Liver (tissue), 9 donors: Measurements from ENCODE around the gene ABHD13. TPM values are rescaled to one million over a fixed set of nuclear protein-coding genes. Genes with fewer than 3 reads are reported as not detected.

Source experiments
- DNase-seq: peaks from one replicate; pipeline ENCODE4 v3.0.0-alpha.2; 2017; ENCODE audit warnings: low spot score
- H3K27ac ChIP-seq, 2 donors: one replicate each; pipeline ENCODE4 v1.7.0; 2013; ENCODE audit warnings: inconsistent platforms in 2 of 2, low read length in 2 of 2, control low read depth in 1 of 2, low read depth in 1 of 2, mild to moderate bottlenecking in 1 of 2
- H3K27me3 ChIP-seq, 4 donors: one replicate each; pipeline versions ENCODE4 v1.6.1 to v1.7.0; 2013; ENCODE audit warnings: low read length in 3 of 4, inconsistent platforms in 1 of 4, mild to moderate bottlenecking in 1 of 4, moderate library complexity in 1 of 4; ENCODE audit not compliant: control insufficient read depth in 4 of 4, insufficient read depth in 4 of 4
- H3K36me3 ChIP-seq, 4 donors: one replicate each; pipeline versions ENCODE4 v1.6.1 to v1.7.0; 2013; ENCODE audit warnings: low read length in 3 of 4, mild to moderate bottlenecking in 3 of 4, low read depth in 1 of 4, moderate library complexity in 1 of 4; ENCODE audit not compliant: control insufficient read depth in 4 of 4, insufficient read depth in 3 of 4
- H3K4me1 ChIP-seq, 4 donors: one replicate each; pipeline versions ENCODE4 v1.6.1 to v1.7.0; 2013; ENCODE audit warnings: low read length in 3 of 4, mild to moderate bottlenecking in 3 of 4, moderate library complexity in 1 of 4; ENCODE audit not compliant: control insufficient read depth in 4 of 4, insufficient read depth in 4 of 4
- H3K4me3 ChIP-seq, 3 donors: one replicate each; pipeline versions ENCODE4 v1.6.1 to v1.7.0; 2013; ENCODE audit warnings: low read length in 3 of 3, control low read depth in 1 of 3, low read depth in 1 of 3, mild to moderate bottlenecking in 1 of 3
- H3K9ac ChIP-seq, 2 donors: one replicate each; pipeline ENCODE4 v1.7.0; 2013; ENCODE audit warnings: low read length in 2 of 2, mild to moderate bottlenecking in 2 of 2, moderate library complexity in 2 of 2, control low read depth in 1 of 2, low read depth in 1 of 2
- H3K9me3 ChIP-seq, 4 donors: one replicate each; pipeline versions ENCODE4 v1.6.1 to v1.7.0; 2013; ENCODE audit warnings: low read length in 3 of 4; ENCODE audit not compliant: control insufficient read depth in 4 of 4
- CTCF ChIP-seq: fragments of 150-350 bp; IDR thresholded peaks from 2 replicates; pipeline ENCODE4 v1.5.1; 2017; ENCODE audit warnings: improper control_type of control experiment, low read depth, low read length; ENCODE audit not compliant: missing input control
- FOXA1 ChIP-seq: IDR thresholded peaks from 2 replicates; pipeline ENCODE4 v1.6.1; 2016; ENCODE audit warnings: antibody characterized with exemption
- FOXA2 ChIP-seq: IDR thresholded peaks from 2 replicates; pipeline ENCODE4 v1.6.1; 2016; ENCODE audit warnings: antibody characterized with exemption
- HNF4G ChIP-seq: IDR thresholded peaks from 2 replicates; pipeline ENCODE4 v1.6.1; 2016; ENCODE audit warnings: antibody characterized with exemption
- JUND ChIP-seq, 2 donors: IDR thresholded peaks; 2 replicates each; pipeline ENCODE4 v1.6.1; 2016; ENCODE audit warnings: antibody characterized with exemption in 2 of 2
- RAD21 ChIP-seq, 2 donors: IDR thresholded peaks; 2 replicates each; pipeline ENCODE4 v1.6.1; 2016; ENCODE audit warnings: antibody characterized with exemption in 2 of 2, mild to moderate bottlenecking in 2 of 2
- REST ChIP-seq: IDR thresholded peaks from 2 replicates; pipeline ENCODE4 v1.6.1; 2016; ENCODE audit warnings: antibody characterized with exemption, mild to moderate bottlenecking
- TAF1 ChIP-seq: conservative IDR thresholded peaks from 2 replicates; pipeline ENCODE4 v1.6.1; 2016; ENCODE audit warnings: antibody characterized with exemption, mild to moderate bottlenecking
- ZBTB33 ChIP-seq: IDR thresholded peaks from 2 replicates; pipeline ENCODE4 v1.6.1; 2016; ENCODE audit warnings: antibody characterized with exemption
- WGBS: extraction: QIAGEN DNeasy Blood & Tissue Kit; methylation state at CpG from one replicate; pipeline ENCODE4 v1.1.7; 2013; 5-methylcytosine and 5-hydroxymethylcytosine counted together
- polyA plus RNA-seq, 2 donors: library from polyadenylated mRNA; stranded (reverse) in 1 of 2; unstranded in 1 of 2; fragments of 200-250 nt in 1 of 2; fragments of >200 nt in 1 of 2; fragmentation: Nextera tagmentation in 1 of 2; extraction: Ambion mirVana in 1 of 2; gene quantifications; one replicate each; pipeline versions ENCODE4 v1.2.1 to v1.2.3, GENCODE V29; 2013 to 2015
- total RNA-seq, 2 donors: library from RNA; depleted of rRNA; stranded (reverse); fragments of >200 nt; gene quantifications; one replicate each; pipeline ENCODE4 v1.2.3, GENCODE V29; 2014
- donor health status: healthy.
- donor health status: healthy.
- donor health status: healthy.
- donor health status: healthy.
- donor health status: healthy.

Gene ABHD13
- total and polyA plus RNA-seq, 4 donors, result 3.6 to 10.3 (median 6.8) TPM

- no peaks in the 10 kb centered on the region for H3K27me3 ChIP-seq
- peaks cover 0 to 3% (median 0%) of the 10 kb centered on the region in 4 donors for H3K36me3 ChIP-seq
- H3K27ac ChIP-seq, result no peak overlapping the region
- DNase-seq, result no peak
- no peak overlapping the region for H3K9ac ChIP-seq
- H3K4me3 ChIP-seq, result no peak overlapping the region
- WGBS, result 88% methylated on average over 1 of the region's 1 CpG
- no peaks in the 10 kb centered on the region for H3K9me3 ChIP-seq
- H3K4me1 ChIP-seq, result peaks cover 0 to 32% (median 10%) of the 10 kb centered on the region in 4 donors
- TF ChIP-seq HNF4G (no peak), CTCF (peak; percentile 68), RAD21 (IDR thresholded peaks at IDR 0.05) (peak; percentile 79 to 87)
These were observed 9.6 kb downstream of the ABHD13 start for GRCh38 chr13:108227651-108228272.

GRCh38 chr13:108230377-108230776 lies 12.2 kb downstream of the ABHD13 start:
- Histone ChIP-seq H3K36me3 (peaks cover 0 to 3% (median 0%) of the 10 kb centered on the region in 4 donors), H3K9me3 (no peaks in the 10 kb centered on the region), H3K27ac (no peak overlapping the region), H3K4me1 (peaks cover 0 to 29% (median 8%) of the 10 kb centered on the region in 4 donors), H3K27me3 (no peaks in the 10 kb centered on the region), H3K4me3 (no peak overlapping the region), H3K9ac (no peak overlapping the region)
- no peak for DNase-seq
- no peak for TF ChIP-seq ZBTB33
- TF ChIP-seq REST, result no peak
- TF ChIP-seq CTCF, result no peak
- peak; percentile 99 for TF ChIP-seq FOXA2
- TF ChIP-seq JUND (IDR thresholded peaks at IDR 0.05), result peak in 1 of 2 donors; percentile 15
- peak; percentile 97 for TF ChIP-seq FOXA1
- no peak for TF ChIP-seq TAF1
